ENCODE results near the gene AP2A2. TPM values are rescaled to one million over a fixed set of nuclear protein-coding genes. Genes with fewer than 3 reads are reported as not detected.

Gene AP2A2
- total RNA-seq, 2 donors from 2014 or later = 61.6 to 68.8 TPM

DNA sequence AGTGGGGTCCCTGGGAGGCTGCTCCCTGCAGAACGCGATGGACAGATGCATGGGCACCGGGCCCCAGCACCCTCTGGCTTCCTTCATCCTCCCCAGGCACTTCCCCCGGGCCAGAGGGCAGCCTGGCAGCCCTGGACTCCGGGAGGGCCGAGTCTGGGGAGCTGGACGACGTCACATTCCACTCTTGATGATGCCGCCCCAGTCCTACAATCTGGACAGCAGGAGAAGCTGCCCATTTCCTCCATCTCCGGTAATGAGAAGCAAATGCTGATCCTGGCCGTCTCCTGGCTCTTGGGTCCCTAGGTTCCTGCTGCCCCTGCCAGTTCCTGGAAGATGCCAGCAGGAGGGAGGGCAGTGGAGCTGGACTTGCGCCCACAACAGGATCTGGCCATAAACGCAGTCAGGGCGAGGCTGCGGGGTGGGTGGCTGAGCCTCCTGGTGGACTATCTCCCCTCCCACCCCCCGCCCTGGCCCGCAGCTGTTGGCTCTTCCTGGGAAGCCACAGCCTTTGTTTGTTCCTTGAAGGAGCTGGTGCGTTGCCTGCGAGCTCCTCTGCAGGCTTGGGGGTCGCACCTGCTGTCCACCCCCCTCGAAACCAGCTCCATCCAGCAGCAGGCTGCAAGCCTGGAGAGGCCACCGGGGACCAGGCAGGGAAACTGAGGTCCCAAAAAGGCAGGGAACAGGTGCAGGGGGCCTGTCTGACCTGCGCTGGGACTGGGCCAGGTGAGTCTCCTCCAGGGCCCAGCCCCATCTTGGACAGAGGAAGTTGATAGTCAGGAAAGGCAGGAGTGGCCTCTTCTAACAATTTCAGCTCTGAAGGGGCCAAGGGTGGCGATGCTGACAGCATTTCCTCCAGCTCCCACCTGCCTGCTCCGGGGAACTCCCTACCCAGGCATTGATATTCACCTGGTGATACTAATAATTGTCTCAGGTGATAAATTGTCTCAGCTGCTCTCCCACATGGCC is 128.8 kb downstream of the AP2A2 start:
- peak; percentile 68 for ATAC-seq
- peak; percentile 87 to 91 for DNase-seq
- intact Hi-C loops (cut with DNase I, micrococcal nuclease) = no loop called here

- DNase-seq (peak in 1 of 2 donors; percentile 26), ATAC-seq (no peak)
- intact Hi-C loops (cut with DNase I, micrococcal nuclease) = no loop called here
Observed at GRCh38 chr11:1055109-1055703, 129.5 kb downstream of the AP2A2 start.

GRCh38 chr11:1055990-1056771 is 130.5 kb downstream of the AP2A2 start:
- intact Hi-C loops (cut with DNase I, micrococcal nuclease) = no loop called here

GRCh38 chr11:1057806-1058205 is 132.1 kb downstream of the AP2A2 start:
- intact Hi-C loops (cut with DNase I, micrococcal nuclease) = no loop called here
- DNase-seq (peak; percentile 3 to 24), ATAC-seq (no peak)

More at GRCh38 chr11:1055990-1056771, 130.5 kb downstream of the AP2A2 start:
- DNase-seq = peak; percentile 9 to 28
- no peak for ATAC-seq

- ATAC-seq (no peak), DNase-seq (peak; percentile 9 to 24)
- intact Hi-C loops (cut with DNase I, micrococcal nuclease) = no loop called here
Observed at GRCh38 chr11:1059759-1060158, 134.1 kb downstream of the AP2A2 start.

- peak; percentile 18 for ATAC-seq
- intact Hi-C loops (cut with DNase I, micrococcal nuclease) = no loop called here
- peak; percentile 28 to 34 for DNase-seq
Observed at GRCh38 chr11:1060410-1060809, 134.7 kb downstream of the AP2A2 start.

- intact Hi-C loops (cut with DNase I, micrococcal nuclease) = no loop called here
- DNase-seq (peak; percentile 86 to 93), ATAC-seq (peak; percentile 88)
Observed at GRCh38 chr11:1060852-1061616, 135.4 kb downstream of the AP2A2 start.

Other genes starting within 250 kb of the AP2A2 start
- 10 to 100 TPM; 24.1 to 27.1 TPM for gene DEAF1, start 230.6 kb upstream of the AP2A2 start, total RNA-seq
- 10 to 100 TPM; 26.9 to 31.3 TPM for gene TMEM80, start 230.1 kb upstream of the AP2A2 start, total RNA-seq
- 100 to 1,000 TPM; 248 to 294 TPM for gene EPS8L2, start 219.6 kb upstream of the AP2A2 start, total RNA-seq
- 100 to 1,000 TPM; 159 to 186 TPM for gene TALDO1, start 178.4 kb upstream of the AP2A2 start, total RNA-seq
- gene GATD1, start 148.4 kb upstream of the AP2A2 start, total RNA-seq = 10 to 100 TPM; 49.2 to 60.2 TPM
- gene CEND1, start 135.8 kb upstream of the AP2A2 start, total RNA-seq = under 1 TPM in 1 of 2 donors, not detected in 1; 0.36 TPM
- gene SLC25A22, start 127.6 kb upstream of the AP2A2 start, total RNA-seq = 10 to 100 TPM; 16.0 to 16.8 TPM
- gene PIDD1, start 120.6 kb upstream of the AP2A2 start, total RNA-seq = 10 to 100 TPM; 20.0 to 25.8 TPM
- 1,000 to 10,000 TPM; 1,811 to 1,846 TPM for gene RPLP2, start 115.9 kb upstream of the AP2A2 start, total RNA-seq
- gene PNPLA2, start 107.0 kb upstream of the AP2A2 start, total RNA-seq = 100 to 1,000 TPM; 161 to 222 TPM
- 100 to 1,000 TPM; 117 to 122 TPM for gene CRACR2B, start 98.0 kb upstream of the AP2A2 start, total RNA-seq
- gene CD151, start 92.9 kb upstream of the AP2A2 start, total RNA-seq = 100 to 1,000 TPM; 443 to 462 TPM
- 10 to 100 TPM; 79.4 to 83.1 TPM for gene POLR2L, start 83.3 kb upstream of the AP2A2 start, total RNA-seq
- 10 to 100 TPM; 11.7 to 20.2 TPM for gene TSPAN4, start 83.0 kb upstream of the AP2A2 start, total RNA-seq
- 10 to 100 TPM; 52.0 to 54.2 TPM for gene CHID1, start 15.1 kb upstream of the AP2A2 start, total RNA-seq
- not detected for gene MUC6, start 110.8 kb downstream of the AP2A2 start, total RNA-seq
- 1,000 to 10,000 TPM; 1,472 to 2,135 TPM for gene MUC2, start 149.0 kb downstream of the AP2A2 start, total RNA-seq
- gene MUC5AC, start 232.1 kb downstream of the AP2A2 start, total RNA-seq = under 1 TPM; 0.03 to 0.09 TPM